Activated naive CD8-positive, alpha-beta T cell treated with anti-CD3 and anti-CD28 coated beads for 36 hours (primary cell): Measurements from ENCODE around the gene ARHGAP4. TPM values are rescaled to one million over a fixed set of nuclear protein-coding genes. Genes with fewer than 3 reads are reported as not detected.

ENCODE experiments used
- DNase-seq: peaks from one replicate; pipeline ENCODE4 v3.0.0; 2021
- H3K27ac Mint-ChIP-seq: one replicate; pipeline ENCODE4 v1.8.0; 2022; ENCODE audit warnings: mild to moderate bottlenecking, moderate library complexity, mixed read lengths
- H3K27me3 Mint-ChIP-seq: one replicate; pipeline ENCODE4 v1.8.0; 2022; ENCODE audit warnings: mild to moderate bottlenecking, mixed read lengths
- H3K36me3 Mint-ChIP-seq: one replicate; pipeline ENCODE4 v1.8.0; 2021; ENCODE audit warnings: mild to moderate bottlenecking, mixed read lengths
- H3K4me1 Mint-ChIP-seq: one replicate; pipeline ENCODE4 v1.8.0; 2021; ENCODE audit warnings: mixed read lengths
- H3K4me3 Mint-ChIP-seq: one replicate; pipeline ENCODE4 v1.8.0; 2022; ENCODE audit warnings: mild to moderate bottlenecking, moderate library complexity, mixed read lengths
- H3K9me3 Mint-ChIP-seq: one replicate; pipeline ENCODE4 v1.8.0; 2022; ENCODE audit warnings: mixed read lengths
- total RNA-seq, 2 experiments: library from RNA; stranded (reverse); gene quantifications; one replicate each; pipeline ENCODE4 v1.2.3, GENCODE V29; 2021

Gene ARHGAP4
- total RNA-seq, 2 experiments from 2014 or later: 112 to 123 TPM

DNA sequence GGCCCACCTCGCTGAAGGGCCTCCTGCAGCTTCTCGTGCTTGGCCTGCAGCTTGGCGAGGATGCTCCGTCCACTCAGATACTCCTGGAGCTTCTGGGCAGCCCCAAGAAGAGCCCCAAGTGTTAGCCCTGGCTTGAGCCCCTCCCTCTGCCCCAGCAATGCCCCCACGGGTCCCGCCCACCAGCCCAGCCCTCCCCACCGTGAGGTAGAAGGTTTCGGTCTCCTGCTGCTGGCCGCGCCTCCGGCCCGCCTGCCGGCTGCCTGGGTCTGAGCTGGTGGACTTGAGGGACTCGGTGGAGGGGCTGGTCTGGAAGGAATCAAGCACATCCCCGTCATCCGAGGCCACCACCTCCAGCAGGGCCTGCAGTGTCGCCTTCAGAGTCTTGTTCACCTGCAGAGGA, 12.9 kb downstream of the ARHGAP4 start:
- peaks cover 8% of the 10 kb centered on the region for H3K4me1 Mint-ChIP-seq

DNA sequence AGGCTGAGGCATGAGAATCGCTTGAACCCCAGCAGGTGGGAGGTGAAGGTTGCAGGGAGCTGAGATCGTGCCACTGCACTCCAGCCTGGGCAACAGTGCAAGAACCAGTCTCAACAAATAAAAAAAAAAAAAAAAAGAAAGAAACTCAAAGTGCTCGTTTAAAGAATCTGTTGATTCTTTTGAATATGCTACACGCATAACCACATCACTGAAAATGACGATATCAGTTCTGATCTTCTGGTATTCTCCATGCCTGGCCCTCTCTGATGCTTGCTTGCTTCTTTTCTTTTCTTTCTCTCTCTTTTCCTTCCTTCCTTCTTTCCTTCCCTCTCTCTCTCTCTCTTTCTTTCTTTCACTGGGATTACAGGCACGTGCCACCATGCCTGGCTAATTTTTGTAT, 14.3 kb downstream of the ARHGAP4 start:
- Mint-ChIP-seq H3K4me3 (peak overlapping the region; percentile 29), H3K27ac (peak overlapping the region; percentile 35), H3K9me3 (no peaks in the 10 kb centered on the region), H3K27me3 (no peaks in the 10 kb centered on the region), H3K36me3 (peaks cover 10% of the 10 kb centered on the region), H3K4me1 (peaks cover 8% of the 10 kb centered on the region)
- DNase-seq: no peak

More for the DNA sequence above, 12.9 kb downstream of the ARHGAP4 start:
- Mint-ChIP-seq H3K4me3 (no peak overlapping the region), H3K9me3 (no peaks in the 10 kb centered on the region), H3K36me3 (peaks cover 10% of the 10 kb centered on the region), H3K27me3 (no peaks in the 10 kb centered on the region), H3K27ac (no peak overlapping the region)
- no peak for DNase-seq

DNA sequence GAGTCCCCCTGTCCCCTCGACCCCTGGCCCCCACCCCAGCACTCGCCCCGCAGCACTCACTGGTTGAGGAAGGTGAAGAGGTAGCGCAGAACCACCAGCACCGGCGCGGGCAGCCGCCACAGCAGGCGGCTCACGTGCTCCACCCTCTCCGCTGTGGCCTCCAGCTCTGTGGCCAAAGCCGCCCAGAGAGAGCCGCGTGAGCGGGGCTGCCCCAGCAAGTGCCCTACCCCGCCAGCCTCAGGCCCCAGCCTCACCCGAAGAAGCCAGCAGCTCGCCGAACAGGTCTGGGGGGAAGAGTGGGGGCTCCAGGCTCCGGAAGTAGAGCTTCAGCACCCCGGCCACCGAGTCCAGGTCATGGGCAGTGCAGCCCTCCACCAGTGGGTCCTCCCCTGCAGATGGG, 15.6 kb downstream of the ARHGAP4 start:
- Mint-ChIP-seq H3K4me1 (peaks cover 9% of the 10 kb centered on the region), H3K36me3 (peaks cover 5% of the 10 kb centered on the region), H3K9me3 (no peaks in the 10 kb centered on the region), H3K27ac (no peak overlapping the region), H3K27me3 (no peaks in the 10 kb centered on the region), H3K4me3 (no peak overlapping the region)
- no peak for DNase-seq

DNA sequence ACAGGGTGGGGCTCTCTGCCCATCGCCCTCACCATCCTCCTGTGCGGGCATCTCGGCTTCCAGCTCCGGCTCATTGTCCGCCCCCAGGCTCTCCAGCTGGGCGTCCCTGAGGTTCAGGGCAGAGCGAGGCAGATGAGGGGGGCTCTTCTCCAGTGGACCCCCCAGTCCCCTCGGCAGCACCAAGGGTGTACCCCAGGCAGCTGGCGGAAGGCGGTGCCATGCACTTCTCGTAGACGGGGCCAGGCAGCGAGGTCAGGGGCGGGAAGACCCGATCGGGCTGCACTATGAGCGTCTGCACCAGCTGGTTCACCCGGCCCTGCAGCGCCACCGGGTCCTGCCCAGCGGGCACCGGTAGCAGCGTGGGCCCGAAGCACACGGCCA, 16.1 kb downstream of the ARHGAP4 start:
- H3K27me3 Mint-ChIP-seq: no peaks in the 10 kb centered on the region

DNA sequence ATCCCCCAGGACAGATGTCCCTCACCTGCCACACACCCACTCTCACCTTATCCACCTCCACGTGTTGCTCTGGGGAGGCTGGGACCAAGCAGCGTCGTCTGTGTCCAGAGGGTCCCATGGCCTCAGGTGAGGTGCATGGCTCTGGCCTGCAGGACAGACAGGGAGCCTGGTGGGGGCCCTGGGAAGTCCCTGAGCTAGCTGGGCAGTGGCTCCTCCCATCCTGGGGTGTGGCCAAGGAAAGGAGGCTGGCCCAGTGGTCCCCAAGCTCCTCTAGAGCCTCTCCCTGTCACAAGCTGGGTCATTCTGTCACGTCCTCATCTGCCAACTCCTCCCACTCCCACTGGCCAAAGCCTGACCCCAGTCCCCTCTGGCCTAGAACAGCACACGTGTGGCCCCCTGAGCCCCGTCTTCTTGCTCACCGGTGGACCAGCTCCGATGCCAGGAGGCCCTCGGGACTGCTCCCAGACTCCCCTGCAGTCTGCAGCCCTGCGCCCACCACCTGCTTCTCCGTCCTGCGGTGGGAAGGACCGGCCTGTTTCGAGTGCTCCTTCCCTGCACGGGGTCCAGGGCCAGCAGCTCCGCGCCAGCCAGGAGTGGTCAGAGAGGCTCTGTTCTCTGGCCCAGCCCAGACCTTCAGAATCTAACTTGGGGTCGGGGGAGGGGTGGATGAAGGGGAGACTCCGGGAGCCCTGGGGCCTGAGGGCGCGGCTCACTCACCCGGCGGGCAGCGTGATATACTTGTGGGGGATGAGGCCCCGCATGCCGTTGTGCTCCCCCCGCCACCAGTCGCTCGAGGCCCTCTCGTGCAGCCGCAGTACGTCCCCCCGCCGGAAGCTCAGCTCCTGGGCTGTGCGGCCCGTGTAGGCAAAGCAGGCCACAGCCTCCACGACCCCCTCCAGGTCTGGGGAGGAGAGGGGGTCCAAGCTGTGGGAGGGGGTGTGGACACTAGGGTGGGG, 16.8 kb downstream of the ARHGAP4 start:
- Mint-ChIP-seq H3K4me3 (no peak overlapping the region), H3K27me3 (no peaks in the 10 kb centered on the region), H3K36me3 (peaks cover 5% of the 10 kb centered on the region), H3K27ac (no peak overlapping the region), H3K4me1 (peaks cover 12% of the 10 kb centered on the region), H3K9me3 (no peaks in the 10 kb centered on the region)
- no peak for DNase-seq

More for the DNA sequence above, 16.1 kb downstream of the ARHGAP4 start:
- H3K9me3 Mint-ChIP-seq: no peaks in the 10 kb centered on the region
- H3K4me3 Mint-ChIP-seq: no peak overlapping the region
- no peak for DNase-seq
- H3K4me1 Mint-ChIP-seq: peaks cover 9% of the 10 kb centered on the region
- peaks cover 5% of the 10 kb centered on the region for H3K36me3 Mint-ChIP-seq
- H3K27ac Mint-ChIP-seq: no peak overlapping the region

DNA sequence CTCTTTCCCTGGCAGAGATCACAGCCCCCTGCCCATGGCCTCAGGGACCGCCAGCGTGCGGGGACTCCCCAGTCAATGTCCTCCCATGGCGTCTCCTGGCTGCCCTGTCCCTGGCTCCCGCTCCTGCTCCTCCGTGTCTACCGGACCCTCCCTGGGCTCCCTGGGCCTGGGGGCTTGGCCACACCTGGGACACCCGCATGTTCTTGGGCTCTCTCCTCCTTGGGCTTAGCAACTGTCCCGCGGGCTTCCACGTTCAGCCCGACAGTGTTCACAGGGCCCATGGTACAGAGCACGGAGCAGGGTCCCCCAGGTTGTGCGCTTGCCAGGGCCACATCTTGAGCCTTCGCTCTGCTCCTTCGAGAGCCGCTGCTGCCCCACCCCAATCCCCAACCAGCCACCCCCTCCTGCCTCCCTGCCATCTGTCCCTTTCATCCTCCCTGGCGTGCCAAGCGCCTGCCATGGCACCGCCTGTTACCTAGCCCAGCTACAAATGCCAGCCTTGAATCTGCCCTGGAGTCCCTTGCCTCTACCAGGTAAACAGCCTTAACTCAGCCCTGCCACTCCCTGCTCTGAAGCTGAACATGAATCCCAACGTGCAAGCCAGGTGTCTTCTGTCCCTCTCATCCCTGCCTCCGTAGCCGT, 17.7 kb downstream of the ARHGAP4 start:
- H3K27ac Mint-ChIP-seq: no peak overlapping the region
- H3K36me3 Mint-ChIP-seq: peaks cover 5% of the 10 kb centered on the region
- no peak for DNase-seq
- no peak overlapping the region for H3K4me3 Mint-ChIP-seq
- no peaks in the 10 kb centered on the region for H3K9me3 Mint-ChIP-seq
- H3K4me1 Mint-ChIP-seq: peaks cover 18% of the 10 kb centered on the region
- no peaks in the 10 kb centered on the region for H3K27me3 Mint-ChIP-seq

DNA sequence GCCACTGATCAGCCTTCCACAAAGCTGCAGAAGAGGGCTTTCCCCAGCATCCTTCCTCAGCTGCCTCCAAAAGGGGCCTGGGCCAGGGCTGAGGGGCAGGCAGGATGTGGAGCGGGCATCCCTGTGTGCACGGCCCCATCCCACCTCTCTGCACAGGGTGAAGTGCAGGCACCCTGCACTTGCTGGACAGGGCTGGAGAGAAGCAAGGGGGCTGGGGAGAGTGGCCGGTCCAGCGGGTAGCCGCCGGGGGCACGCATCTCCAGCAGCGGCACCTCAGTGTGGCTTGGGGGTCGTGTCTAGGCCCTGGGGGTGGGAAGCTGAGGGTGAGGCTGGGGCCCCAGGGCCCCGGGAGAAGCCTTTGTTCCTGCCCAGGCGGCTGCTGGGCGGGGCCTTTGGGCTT, 18.6 kb downstream of the ARHGAP4 start:
- Mint-ChIP-seq H3K27me3 (no peaks in the 10 kb centered on the region), H3K27ac (no peak overlapping the region), H3K36me3 (peaks cover 5% of the 10 kb centered on the region), H3K4me3 (no peak overlapping the region), H3K9me3 (no peaks in the 10 kb centered on the region), H3K4me1 (peaks cover 22% of the 10 kb centered on the region)
- no peak for DNase-seq

DNA sequence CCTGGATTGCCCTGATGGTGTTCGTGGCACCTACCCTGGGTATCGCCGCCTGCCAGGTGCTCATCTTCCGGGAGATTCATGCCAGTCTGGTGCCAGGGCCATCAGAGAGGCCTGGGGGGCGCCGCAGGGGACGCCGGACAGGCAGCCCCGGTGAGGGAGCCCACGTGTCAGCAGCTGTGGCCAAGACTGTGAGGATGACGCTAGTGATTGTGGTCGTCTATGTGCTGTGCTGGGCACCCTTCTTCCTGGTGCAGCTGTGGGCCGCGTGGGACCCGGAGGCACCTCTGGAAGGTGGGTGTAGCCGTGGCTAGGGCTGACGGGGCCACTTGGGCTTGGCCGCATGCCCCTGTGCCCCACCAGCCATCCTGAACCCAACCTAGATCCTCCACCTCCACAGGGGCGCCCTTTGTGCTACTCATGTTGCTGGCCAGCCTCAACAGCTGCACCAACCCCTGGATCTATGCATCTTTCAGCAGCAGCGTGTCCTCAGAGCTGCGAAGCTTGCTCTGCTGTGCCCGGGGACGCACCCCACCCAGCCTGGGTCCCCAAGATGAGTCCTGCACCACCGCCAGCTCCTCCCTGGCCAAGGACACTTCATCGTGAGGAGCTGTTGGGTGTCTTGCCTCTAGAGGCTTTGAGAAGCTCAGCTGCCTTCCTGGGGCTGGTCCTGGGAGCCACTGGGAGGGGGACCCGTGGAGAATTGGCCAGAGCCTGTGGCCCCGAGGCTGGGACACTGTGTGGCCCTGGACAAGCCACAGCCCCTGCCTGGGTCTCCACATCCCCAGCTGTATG, 19.7 kb downstream of the ARHGAP4 start:
- no peak overlapping the region for H3K4me3 Mint-ChIP-seq
- H3K27me3 Mint-ChIP-seq: no peaks in the 10 kb centered on the region
- H3K27ac Mint-ChIP-seq: peak overlapping the region; percentile 51
- H3K9me3 Mint-ChIP-seq: no peaks in the 10 kb centered on the region
- DNase-seq: no peak
- H3K36me3 Mint-ChIP-seq: no peaks in the 10 kb centered on the region
- H3K4me1 Mint-ChIP-seq: peaks cover 23% of the 10 kb centered on the region

DNA sequence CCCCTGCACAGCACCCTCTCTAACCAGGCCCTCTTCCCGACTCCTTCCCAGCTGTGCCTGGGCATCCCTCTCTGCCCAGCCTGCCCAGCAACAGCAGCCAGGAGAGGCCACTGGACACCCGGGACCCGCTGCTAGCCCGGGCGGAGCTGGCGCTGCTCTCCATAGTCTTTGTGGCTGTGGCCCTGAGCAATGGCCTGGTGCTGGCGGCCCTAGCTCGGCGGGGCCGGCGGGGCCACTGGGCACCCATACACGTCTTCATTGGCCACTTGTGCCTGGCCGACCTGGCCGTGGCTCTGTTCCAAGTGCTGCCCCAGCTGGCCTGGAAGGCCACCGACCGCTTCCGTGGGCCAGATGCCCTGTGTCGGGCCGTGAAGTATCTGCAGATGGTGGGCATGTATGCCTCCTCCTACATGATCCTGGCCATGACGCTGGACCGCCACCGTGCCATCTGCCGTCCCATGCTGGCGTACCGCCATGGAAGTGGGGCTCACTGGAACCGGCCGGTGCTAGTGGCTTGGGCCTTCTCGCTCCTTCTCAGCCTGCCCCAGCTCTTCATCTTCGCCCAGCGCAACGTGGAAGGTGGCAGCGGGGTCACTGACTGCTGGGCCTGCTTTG, 20.5 kb downstream of the ARHGAP4 start:
- Mint-ChIP-seq H3K27ac (peak overlapping the region; percentile 51), H3K4me1 (peaks cover 29% of the 10 kb centered on the region), H3K4me3 (no peak overlapping the region), H3K9me3 (no peaks in the 10 kb centered on the region), H3K27me3 (no peaks in the 10 kb centered on the region), H3K36me3 (no peaks in the 10 kb centered on the region)
- no peak for DNase-seq

DNA sequence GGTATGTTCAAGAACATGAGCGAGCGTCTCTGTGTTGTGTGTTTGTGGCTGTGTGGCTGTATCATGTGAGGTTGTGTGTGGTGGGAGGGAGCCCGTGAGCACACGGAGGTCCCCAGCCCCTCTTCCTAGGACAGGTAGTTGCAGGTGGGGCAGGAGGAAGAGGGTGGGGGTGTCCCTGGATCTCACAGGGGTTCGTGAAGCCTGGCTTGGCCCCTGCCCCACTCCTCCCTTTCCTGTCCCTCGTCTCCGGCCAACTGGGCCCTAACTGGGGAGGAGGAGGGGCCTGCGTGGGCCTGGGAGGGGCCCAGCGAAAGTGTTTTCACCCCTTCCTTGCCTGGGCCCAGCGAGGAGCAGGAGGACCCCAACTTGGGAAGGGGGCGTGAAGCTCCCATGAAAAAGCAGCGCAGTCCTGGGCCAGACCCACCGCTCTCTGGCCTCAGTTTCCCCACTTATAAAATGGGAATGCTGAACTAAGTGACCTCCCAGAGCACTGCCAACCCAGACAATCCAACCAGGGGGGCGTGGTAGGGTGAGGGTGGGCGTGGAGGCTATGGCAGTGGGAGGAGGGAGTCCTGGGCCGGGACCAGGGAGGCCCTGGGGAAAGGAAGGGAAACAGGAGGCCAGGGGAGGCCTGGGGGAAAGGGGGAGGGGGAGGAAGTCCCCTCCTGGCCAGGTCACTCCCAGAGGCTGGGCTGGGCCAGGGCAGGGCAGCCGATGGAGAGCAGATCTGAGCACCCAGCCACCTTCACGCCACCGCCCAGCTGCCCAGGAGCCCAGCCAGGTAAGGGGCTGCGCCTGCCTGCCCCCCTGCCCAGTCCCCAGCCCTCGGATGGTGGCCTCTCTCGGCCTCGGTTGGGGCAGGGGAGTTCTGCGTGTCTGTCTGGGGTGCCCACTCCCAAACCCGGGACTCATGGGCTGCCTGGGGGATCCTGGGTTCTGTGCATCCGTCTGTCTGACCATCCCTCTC, 21.8 kb downstream of the ARHGAP4 start, which contains the start of gene AVPR2:
TSS of gene AVPR2 (plus strand) at position 683 of the 967 bp plus-strand sequence. CDS start 473 bp downstream, outside the sequence.
- no peak for DNase-seq
- Mint-ChIP-seq H3K36me3 (no peaks in the 10 kb centered on the region), H3K27ac (peak within 1 kb of the TSS; percentile 70), H3K4me1 (peaks cover 29% of the 10 kb centered on the region), H3K27me3 (no peaks in the 10 kb centered on the region), H3K9me3 (no peaks in the 10 kb centered on the region), H3K4me3 (no peak within 1 kb of the TSS)

DNA sequence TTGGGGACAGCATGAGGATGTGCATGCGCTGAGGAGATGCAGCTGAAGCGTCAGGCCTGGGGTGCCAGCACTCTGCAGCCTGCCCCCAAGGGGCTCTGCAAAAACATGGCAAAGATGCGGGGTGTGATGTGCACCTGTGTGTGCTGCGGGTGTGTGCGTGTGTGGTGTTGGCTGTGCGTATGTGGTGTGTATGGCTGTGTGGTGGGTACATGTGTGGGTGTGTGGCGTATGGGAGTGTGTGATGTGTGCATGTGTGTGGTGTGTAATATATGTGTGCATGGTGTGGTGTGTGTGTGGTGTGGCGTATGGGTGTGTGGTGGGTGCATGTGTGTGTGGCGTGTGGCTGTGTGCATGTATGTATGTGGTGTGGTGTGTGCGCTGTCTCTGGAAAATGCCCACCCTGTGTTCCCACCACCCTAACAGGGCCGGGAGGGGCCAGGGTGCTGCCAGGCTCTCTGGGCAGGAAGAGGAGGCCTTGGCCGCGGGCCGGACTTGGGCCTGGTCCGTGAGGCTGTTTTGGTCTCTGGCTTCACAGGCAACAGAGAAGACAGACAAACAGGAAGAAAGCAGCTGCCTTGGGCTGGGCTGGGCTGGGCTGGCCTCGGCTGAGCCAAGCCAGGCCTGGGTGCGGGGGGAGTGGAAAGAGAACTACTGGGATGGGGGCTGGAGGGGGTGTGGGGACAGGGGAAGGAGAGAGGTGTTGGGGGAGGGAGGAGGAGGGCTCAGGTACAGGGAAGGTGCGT, 22.7 kb downstream of the ARHGAP4 start:
- Mint-ChIP-seq H3K9me3 (no peaks in the 10 kb centered on the region), H3K27ac (peak overlapping the region; percentile 70), H3K27me3 (no peaks in the 10 kb centered on the region), H3K4me1 (peaks cover 29% of the 10 kb centered on the region), H3K4me3 (no peak overlapping the region), H3K36me3 (no peaks in the 10 kb centered on the region)
- no peak for DNase-seq

DNA sequence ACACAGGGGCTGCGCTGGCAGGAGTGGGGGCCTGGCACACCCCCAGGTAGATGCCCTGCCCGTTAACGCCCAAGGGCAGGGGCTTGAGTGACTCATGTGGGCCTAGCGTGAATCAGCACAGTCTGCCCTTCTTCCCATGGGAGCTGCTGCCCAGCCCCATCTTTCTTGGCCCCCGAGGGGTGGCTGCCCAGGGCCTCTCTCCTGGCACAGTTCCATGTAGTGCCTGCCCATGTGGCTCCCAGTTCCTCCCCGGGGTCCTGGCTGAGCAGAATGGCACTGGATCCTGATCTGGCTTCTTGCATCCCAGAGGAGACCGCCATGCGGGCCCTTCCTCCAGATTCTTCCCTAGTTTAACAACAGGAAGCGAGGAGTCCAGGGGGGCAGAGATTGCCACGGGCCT, 23.7 kb downstream of the ARHGAP4 start:
- peaks cover 29% of the 10 kb centered on the region for H3K4me1 Mint-ChIP-seq
- no peak for DNase-seq

DNA sequence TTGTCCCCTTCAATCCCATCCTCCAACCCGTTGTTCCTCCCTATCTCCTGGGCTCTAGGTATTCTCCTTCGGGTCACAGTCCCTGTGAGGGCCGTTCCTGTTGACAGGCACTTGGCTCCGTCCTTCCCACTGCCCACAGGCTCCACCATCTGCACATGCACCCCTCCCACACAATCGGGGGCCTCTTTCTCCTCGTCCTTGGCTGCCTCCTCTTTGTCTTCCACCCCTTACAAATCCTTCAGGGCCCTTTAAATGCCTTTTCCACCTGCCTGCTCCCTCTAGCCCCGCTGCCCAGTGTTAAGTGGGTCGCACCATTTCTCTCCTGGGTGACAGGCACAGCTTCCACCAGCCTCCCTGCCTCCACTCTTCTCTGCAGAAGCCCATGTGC, 24.3 kb downstream of the ARHGAP4 start:
- DNase-seq: no peak
- Mint-ChIP-seq H3K4me3 (peak overlapping the region; percentile 22), H3K27ac (peak overlapping the region; percentile 44), H3K36me3 (no peaks in the 10 kb centered on the region), H3K27me3 (no peaks in the 10 kb centered on the region), H3K4me1 (peaks cover 29% of the 10 kb centered on the region), H3K9me3 (no peaks in the 10 kb centered on the region)

More for the DNA sequence above, 23.7 kb downstream of the ARHGAP4 start:
- no peak overlapping the region for H3K4me3 Mint-ChIP-seq
- no peaks in the 10 kb centered on the region for H3K36me3 Mint-ChIP-seq
- H3K9me3 Mint-ChIP-seq: no peaks in the 10 kb centered on the region
- H3K27me3 Mint-ChIP-seq: no peaks in the 10 kb centered on the region
- H3K27ac Mint-ChIP-seq: no peak overlapping the region
